ENCODE results near the gene UBA1.

UBA1 gene

DNA sequence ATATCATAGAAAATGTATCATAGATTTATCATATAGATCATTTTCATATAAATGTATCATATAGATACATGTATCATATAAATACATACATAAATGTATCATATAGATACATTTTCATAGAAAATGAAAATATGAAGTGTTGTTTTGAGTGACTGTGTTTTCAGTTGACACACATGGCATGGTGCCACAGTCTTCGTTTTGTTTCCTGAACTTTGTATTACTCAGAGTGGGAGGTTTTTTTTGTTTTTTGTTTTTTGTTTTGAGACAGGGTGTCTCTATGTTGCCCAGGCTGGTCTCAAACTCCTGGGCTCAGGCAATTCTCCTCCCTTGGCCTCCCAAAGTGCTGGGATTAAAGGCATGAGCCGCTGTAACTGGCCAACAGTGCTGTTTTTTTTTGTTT lies 44.7 kb upstream of the UBA1 start:
- no peak for DNase-seq (ENCODE audit: low read depth, low spot score)
- TF ChIP-seq FOXP2 (optimal IDR thresholded peaks at IDR 0.05; ENCODE audit: control extremely low read depth, extremely low read length, insufficient read depth) (no peak), POLR2AphosphoS5 (IDR thresholded peaks at IDR 0.05; ENCODE audit: borderline replicate concordance, low read depth, low read length) (no peak), EZH2 (IDR thresholded peaks at IDR 0.05) (no peak)
- peaks cover 58% of the 10 kb centered on the region for H3K36me3 ChIP-seq (ENCODE audit: insufficient read depth, low read length)
- H3K9ac ChIP-seq (ENCODE audit: insufficient read length) = no peak overlapping the region
- no peaks in the 10 kb centered on the region for H3K9me3 ChIP-seq (ENCODE audit: low read depth, low read length)
- H3K27ac ChIP-seq = no peak overlapping the region
- H3K4me3 ChIP-seq = no peak overlapping the region

DNA sequence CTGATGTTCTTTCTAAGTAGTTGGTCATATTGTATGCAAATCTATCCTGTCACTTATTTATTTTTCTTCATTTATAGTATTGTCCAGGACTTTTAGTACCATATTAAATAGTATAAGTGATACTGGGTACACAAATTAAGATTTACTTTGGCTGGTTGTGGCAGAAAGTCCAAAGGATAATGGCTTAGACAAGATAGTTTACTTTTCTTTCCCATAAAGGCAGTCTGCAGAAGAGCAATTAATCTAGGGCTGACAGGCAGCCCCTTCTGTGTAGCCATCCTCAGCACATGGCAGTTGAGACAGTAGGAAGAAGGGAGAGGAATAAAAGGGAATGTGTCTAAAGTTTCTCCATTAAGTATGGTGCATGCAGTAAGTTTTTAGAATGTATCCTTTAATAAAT lies 42.2 kb upstream of the UBA1 start:
- no peak for DNase-seq (ENCODE audit: low read depth, low spot score)
- H3K4me3 ChIP-seq = no peak overlapping the region
- H3K27ac ChIP-seq = no peak overlapping the region
- no peak overlapping the region for H3K9ac ChIP-seq (ENCODE audit: insufficient read length)
- peaks cover 77% of the 10 kb centered on the region for H3K36me3 ChIP-seq (ENCODE audit: insufficient read depth, low read length)
- no peaks in the 10 kb centered on the region for H3K9me3 ChIP-seq (ENCODE audit: low read depth, low read length)
- TF ChIP-seq POLR2AphosphoS5 (IDR thresholded peaks at IDR 0.05; ENCODE audit: borderline replicate concordance, low read depth, low read length) (no peak), FOXP2 (optimal IDR thresholded peaks at IDR 0.05; ENCODE audit: control extremely low read depth, extremely low read length, insufficient read depth) (no peak), EZH2 (IDR thresholded peaks at IDR 0.05) (no peak)

DNA sequence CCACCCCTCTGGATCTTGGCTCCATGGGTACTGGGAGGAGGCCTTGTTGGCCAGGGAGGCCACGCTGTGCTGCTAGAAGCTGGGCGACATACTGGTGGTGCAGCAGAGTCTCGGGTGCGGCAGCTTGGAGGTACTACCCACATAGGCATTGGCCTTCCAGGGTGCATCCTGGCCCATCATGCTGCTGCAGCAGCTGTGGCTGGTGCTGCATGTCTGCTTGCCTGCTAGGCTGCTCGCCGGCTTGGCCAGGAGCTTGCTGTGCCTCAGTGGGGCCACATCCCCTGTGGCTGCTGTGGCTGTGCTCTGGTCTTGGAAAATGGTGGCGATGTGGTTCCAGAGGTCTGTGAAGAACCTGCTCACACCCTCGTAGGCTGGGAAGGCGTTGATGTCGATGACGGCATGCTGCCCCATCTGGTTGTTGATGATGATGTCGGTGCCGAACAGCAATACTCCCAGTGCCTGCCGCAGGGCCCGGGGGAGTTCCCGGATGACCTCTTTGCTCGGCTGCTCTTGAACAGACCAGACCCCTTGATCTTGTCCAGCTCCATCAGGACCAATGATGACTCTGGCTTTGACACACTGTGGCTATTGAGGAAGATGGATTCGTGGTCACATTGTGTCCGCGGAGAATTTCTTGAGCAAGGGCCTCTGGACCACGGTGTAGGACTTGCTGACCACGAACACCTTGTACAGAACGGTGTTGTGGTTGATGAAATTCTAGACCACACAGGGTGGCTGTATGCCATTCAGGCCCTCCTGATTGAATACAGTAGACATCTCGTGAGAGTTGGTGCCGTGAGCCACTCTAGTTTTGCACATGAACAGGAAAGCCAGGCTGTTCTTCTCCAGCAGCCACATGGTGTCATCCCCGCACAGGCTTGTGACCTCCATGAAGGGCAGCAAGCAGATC lies 36.8 kb upstream of the UBA1 start:
- no peak for DNase-seq (ENCODE audit: low read depth, low spot score)
- Histone ChIP-seq H3K9ac (ENCODE audit: insufficient read length) (no peak overlapping the region), H3K36me3 (ENCODE audit: insufficient read depth, low read length) (peaks cover 72% of the 10 kb centered on the region), H3K4me3 (no peak overlapping the region), H3K27ac (no peak overlapping the region), H3K9me3 (ENCODE audit: low read depth, low read length) (no peaks in the 10 kb centered on the region)
- TF ChIP-seq EZH2 (IDR thresholded peaks at IDR 0.05) (no peak), POLR2AphosphoS5 (IDR thresholded peaks at IDR 0.05; ENCODE audit: borderline replicate concordance, low read depth, low read length) (no peak), FOXP2 (optimal IDR thresholded peaks at IDR 0.05; ENCODE audit: control extremely low read depth, extremely low read length, insufficient read depth) (no peak)

DNA sequence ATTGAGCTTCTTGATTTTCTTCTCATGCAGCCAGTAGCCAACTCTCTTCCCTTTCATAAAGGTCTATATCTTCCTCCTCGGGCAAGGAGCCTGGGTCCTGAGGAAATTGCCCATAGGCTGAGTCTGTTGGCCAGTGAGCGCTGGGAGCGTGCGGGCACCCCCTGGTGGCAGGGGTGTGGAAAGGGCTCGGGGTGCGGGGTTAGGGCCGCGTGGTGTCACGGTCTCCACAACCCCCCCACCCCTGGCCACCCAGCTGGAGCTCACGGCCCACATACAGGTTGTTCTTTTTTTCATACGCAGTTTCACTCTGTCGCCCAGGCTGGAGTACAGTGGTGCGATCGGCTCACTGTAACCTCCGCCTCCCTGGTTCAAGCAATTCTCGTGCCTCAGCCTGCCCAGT lies 35.5 kb upstream of the UBA1 start:
- H3K4me3 ChIP-seq = no peak overlapping the region
- no peak overlapping the region for H3K27ac ChIP-seq
- TF ChIP-seq FOXP2 (optimal IDR thresholded peaks at IDR 0.05; ENCODE audit: control extremely low read depth, extremely low read length, insufficient read depth) (no peak), POLR2AphosphoS5 (IDR thresholded peaks at IDR 0.05; ENCODE audit: borderline replicate concordance, low read depth, low read length) (no peak), EZH2 (IDR thresholded peaks at IDR 0.05) (no peak)
- H3K9ac ChIP-seq (ENCODE audit: insufficient read length) = no peak overlapping the region
- H3K9me3 ChIP-seq (ENCODE audit: low read depth, low read length) = no peaks in the 10 kb centered on the region
- peaks cover 70% of the 10 kb centered on the region for H3K36me3 ChIP-seq (ENCODE audit: insufficient read depth, low read length)
- DNase-seq (ENCODE audit: low read depth, low spot score) = no peak

DNA sequence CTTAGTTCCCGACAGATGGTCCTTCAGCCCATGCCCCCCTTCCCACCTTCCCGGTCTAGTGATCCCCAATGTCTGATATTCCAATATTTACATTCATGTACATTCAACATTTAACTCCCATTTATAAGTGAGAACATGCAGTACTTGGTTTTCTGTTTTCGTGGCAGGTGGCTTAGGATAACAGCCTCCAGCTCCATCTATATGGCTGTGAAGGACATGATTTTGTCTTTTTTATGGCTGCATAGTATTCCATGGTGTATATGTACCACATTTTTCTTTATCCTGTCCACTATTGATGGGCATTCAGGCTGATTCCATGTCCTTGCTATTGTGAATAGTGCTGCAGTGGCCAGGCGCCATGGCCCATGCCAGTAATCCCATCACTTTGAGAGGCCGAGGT lies 34.8 kb upstream of the UBA1 start:
- Histone ChIP-seq H3K4me3 (no peak overlapping the region), H3K9ac (ENCODE audit: insufficient read length) (no peak overlapping the region), H3K27ac (no peak overlapping the region), H3K36me3 (ENCODE audit: insufficient read depth, low read length) (peaks cover 67% of the 10 kb centered on the region), H3K9me3 (ENCODE audit: low read depth, low read length) (no peaks in the 10 kb centered on the region)
- TF ChIP-seq FOXP2 (optimal IDR thresholded peaks at IDR 0.05; ENCODE audit: control extremely low read depth, extremely low read length, insufficient read depth) (no peak), POLR2AphosphoS5 (IDR thresholded peaks at IDR 0.05; ENCODE audit: borderline replicate concordance, low read depth, low read length) (no peak), EZH2 (IDR thresholded peaks at IDR 0.05) (no peak)
- DNase-seq (ENCODE audit: low read depth, low spot score) = no peak

- DNase-seq (ENCODE audit: low read depth, low spot score) = no peak
- H3K27ac ChIP-seq = no peak overlapping the region
- no peak overlapping the region for H3K9ac ChIP-seq (ENCODE audit: insufficient read length)
- H3K36me3 ChIP-seq (ENCODE audit: insufficient read depth, low read length) = peaks cover 58% of the 10 kb centered on the region
- no peak overlapping the region for H3K4me3 ChIP-seq
- no peaks in the 10 kb centered on the region for H3K9me3 ChIP-seq (ENCODE audit: low read depth, low read length)
- no peak for TF ChIP-seq POLR2AphosphoS5 (IDR thresholded peaks at IDR 0.05; ENCODE audit: borderline replicate concordance, low read depth, low read length)
- TF ChIP-seq EZH2 (IDR thresholded peaks at IDR 0.05) = no peak
- TF ChIP-seq FOXP2 (optimal IDR thresholded peaks at IDR 0.05; ENCODE audit: control extremely low read depth, extremely low read length, insufficient read depth) = no peak
Observed at GRCh38 chrX:47160781-47161180, 32.8 kb upstream of the UBA1 start.

DNA sequence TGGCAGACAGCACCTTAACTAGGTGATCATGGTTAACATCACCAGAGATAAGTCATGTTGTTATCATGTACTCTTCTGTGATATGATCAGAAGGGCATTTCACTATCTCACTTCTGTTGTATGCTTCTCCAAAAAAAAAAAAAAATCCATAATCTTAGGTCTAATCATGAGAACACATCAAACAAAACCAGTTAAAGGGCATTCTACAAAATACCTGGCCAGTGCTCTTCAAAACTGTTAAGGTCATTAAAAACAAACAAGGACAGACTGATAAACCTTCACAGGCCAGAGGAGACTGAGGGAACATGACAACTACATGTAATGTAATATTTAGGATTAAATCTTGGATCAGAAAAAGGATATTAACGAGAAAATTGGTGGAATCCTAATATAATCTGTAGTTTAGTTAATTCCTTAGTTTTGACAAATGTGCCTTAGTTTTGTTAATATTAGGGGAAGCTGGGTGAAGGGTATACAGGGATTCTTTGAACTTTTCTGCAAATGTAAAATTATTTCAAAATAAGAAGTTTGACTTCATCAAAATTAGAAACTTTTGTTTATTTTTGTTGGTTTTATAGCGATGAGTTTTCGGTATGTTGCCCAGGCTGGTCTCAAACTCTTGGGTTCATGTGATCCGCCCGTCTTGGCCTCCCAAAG lies 30.6 kb upstream of the UBA1 start:
- Histone ChIP-seq H3K4me3 (no peak overlapping the region), H3K36me3 (ENCODE audit: insufficient read depth, low read length) (peaks cover 37% of the 10 kb centered on the region), H3K9me3 (ENCODE audit: low read depth, low read length) (no peaks in the 10 kb centered on the region), H3K9ac (ENCODE audit: insufficient read length) (no peak overlapping the region), H3K27ac (no peak overlapping the region)
- TF ChIP-seq FOXP2 (optimal IDR thresholded peaks at IDR 0.05; ENCODE audit: control extremely low read depth, extremely low read length, insufficient read depth) (no peak), EZH2 (IDR thresholded peaks at IDR 0.05) (no peak), POLR2AphosphoS5 (IDR thresholded peaks at IDR 0.05; ENCODE audit: borderline replicate concordance, low read depth, low read length) (no peak)
- DNase-seq (ENCODE audit: low read depth, low spot score) = no peak

DNA sequence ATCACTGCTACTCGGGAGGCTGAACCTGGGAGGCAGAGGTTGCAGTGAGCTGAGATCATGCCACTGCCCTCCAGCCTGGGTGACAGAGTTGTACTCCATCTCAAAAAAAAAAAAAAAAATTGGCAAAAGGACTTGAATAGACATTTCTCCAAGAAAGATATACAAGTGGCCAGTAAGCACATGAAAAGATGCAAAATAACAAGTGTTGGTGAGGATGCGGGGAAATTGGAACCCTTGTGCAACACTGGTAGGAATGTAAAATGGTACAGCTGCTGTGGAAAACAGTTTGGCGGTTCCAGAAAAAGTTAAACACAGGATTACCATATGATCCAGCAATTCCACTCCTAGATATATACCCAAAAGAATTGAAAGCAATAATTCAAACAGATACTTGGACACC lies 29.2 kb upstream of the UBA1 start:
- no peak for DNase-seq (ENCODE audit: low read depth, low spot score)
- TF ChIP-seq EZH2 (IDR thresholded peaks at IDR 0.05) (no peak), POLR2AphosphoS5 (IDR thresholded peaks at IDR 0.05; ENCODE audit: borderline replicate concordance, low read depth, low read length) (no peak), FOXP2 (optimal IDR thresholded peaks at IDR 0.05; ENCODE audit: control extremely low read depth, extremely low read length, insufficient read depth) (no peak)
- H3K36me3 ChIP-seq (ENCODE audit: insufficient read depth, low read length) = peaks cover 31% of the 10 kb centered on the region
- no peak overlapping the region for H3K27ac ChIP-seq
- H3K9me3 ChIP-seq (ENCODE audit: low read depth, low read length) = no peaks in the 10 kb centered on the region
- H3K9ac ChIP-seq (ENCODE audit: insufficient read length) = no peak overlapping the region
- H3K4me3 ChIP-seq = no peak overlapping the region

Measured in SK-N-MC (cell line).